MV-4-11 (cell line): ENCODE results near the gene EPB41L1.

ENCODE experiments used
- DNase-seq: peaks from one replicate; lab custom pipeline; 2025; lab: John Stamatoyannopoulos, UW

Gene EPB41L1

DNA sequence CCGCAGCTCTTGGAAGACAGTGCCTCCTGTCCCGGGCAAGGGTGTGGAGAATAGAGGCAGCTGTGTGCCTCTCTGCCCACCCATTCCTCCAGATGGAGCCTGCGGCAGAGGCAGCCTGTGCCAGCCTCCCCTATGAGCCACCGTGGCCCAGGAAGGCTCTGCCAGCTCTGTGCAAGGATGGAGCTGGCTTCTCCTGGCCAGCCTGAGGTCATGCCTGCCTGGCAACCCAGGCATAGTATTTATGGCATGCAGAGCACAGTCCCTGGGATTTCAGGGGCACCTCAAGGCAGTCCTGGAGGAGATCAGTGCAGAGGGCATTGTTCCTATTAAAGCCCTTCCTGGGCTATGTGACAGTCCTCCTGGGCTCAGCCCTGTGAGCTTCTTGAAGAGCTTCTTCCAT, 1.5 kb downstream of the EPB41L1 start:
- no peak for DNase-seq

DNA sequence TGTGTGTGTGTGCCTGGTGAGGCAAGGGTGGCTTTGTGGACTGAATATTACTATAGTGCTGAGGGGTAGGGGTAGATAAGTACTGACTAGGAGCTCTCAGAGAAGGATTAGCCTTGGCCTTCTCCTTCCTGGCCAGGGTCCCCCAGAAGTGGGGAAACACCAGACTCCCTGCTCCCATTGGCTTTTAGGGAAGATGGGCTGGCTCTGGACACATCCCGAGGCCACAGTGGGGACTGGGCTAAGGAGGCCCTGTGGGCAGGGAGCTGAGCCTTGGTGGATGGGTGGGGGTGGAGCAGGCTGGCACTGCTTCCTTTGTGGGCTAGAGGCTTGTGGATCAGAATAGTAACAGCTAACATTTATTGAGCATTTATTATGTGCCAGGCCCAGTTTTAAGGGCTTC, 3.1 kb downstream of the EPB41L1 start:
- DNase-seq, result no peak

DNA sequence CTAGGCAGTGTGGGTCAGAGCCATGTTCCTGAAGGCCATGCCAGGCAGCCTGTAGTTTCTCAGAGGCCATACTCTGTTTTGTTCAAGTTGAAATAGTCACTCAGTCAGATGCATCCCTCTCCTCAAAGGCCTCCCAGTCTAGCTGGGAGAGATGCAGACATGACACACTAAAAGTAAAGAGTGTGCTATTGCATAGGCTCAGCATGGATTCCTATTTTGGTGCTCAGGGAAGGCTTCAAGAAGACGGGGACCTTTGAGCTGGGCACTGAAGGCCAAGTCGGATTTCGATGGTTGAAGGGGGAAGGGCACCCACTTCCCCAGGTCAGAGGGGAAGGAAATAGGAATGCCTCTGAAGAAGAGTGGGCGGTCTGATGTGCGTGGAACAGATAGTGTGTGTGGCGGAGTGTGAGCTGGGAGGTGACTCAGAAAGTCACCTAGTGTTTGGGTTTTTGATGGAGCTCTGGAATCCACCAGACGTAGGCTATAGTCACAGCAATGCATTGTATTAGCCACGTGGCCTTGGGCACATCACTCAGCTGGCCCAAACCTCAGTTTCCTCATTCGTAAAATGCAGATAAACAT, 3.7 kb downstream of the EPB41L1 start:
- no peak for DNase-seq

DNA sequence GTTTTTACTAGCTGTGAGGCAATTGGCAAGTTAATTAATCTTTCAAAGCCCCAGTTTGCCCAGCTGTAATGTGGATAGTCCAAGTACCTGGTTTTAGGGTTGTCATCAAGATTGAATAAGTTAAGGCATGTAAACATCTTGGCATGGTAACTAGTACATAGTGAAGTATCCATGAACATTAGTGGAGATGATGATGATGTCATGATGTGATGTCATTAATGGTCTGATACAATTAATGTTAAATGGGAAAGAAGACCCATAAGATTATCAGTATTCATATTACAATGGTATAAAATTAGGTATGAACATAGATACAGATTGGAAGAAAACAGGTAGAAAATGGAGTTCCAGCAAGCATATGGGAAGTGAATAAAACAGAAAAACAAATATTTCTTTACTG, 5.3 kb downstream of the EPB41L1 start:
- no peak for DNase-seq

DNA sequence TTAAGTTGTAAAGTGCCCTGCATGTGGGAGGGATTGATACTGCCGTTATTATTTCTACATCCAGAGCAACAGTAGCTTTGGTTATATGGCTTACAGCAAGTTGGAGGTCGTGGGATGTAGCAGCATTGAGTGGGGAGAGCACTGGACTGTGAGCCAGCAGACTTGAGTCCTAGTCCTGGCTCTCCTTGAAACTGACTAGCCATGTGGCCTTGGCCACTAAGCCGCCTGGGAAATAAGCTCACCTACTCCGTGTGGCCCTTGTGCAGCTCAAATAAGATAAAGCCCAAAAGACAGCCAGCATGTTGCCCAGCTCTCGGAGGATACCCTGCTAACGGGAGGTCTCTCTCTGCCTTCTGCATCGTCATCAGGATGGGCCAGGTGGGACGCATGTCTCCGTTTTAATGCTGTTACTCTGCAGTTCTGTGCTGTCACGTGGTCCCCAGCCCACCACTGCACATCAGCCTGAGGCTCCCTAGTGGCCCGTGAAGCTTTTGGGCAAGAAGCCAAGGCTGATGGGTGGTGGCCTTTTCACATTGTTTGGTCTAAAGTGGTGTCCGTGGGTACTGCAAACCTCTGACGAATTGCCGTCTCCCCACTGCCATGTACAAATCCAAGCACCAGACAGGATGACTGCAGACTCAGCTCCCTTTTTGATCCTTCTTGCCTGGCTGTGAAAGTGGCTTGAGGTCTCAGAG, 7.9 kb downstream of the EPB41L1 start:
- DNase-seq, result no peak

DNA sequence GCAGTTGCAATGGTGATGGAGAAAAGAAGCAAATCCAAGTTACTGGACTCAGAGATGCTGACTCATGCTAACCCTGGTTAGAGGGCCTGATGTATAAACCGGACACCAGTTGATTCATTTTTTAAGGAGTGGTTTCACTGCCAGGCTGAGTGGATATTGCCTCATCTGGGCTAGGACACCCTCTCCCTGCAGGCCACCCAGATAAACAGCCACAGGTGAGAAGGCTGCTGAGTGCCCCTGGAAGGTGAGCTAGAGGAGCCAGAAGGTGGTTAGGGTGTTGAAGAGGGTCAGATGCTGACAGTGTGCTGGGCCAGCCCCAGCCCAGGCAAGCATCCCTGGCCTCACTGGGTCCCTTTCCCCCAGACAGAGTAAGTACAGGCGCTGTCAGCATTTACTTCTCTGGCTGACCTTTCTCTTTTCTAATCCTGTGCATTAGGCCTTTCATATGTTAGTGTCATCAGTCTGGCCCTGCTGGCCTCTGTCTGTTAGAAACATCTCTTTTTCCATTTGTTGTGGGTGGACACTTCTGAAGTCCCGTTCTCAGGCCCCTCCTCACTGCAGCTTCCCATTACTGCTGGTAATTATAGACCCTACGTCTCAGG, 13.5 kb downstream of the EPB41L1 start:
- peak; percentile 4 for DNase-seq

DNA sequence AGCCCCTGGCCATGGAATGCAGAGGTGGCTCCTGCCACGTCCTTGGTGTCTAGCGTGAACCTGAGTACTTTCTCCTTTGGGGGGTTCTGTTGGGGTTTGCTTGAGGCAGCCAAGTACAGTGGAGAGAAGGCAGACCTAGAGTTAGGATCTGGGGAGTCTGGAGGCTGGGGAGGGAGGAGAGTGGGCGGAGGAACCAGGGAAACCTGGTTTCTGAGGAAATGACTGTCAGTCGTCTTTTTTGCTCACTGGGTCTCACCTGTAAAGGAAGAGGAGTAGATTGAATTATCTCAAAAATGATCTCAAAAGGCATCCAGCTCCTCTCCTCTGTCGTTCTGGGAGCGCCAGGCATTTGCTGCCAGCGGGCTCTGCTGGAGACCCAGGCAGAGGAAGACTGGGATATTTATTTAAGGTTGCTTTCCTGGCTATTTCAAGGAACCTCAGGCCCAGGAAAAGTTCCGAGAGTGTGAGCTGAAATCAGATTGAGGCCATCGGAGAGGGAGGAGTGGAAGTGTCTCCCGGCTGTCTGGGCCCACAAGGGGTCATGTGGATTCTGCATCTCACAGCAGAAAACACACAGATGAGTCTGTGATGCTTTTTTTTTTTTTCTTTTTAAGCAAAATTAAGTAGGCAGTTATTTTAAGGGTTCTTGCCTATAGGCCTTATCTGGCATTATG, 16.1 kb downstream of the EPB41L1 start:
- no peak for DNase-seq

DNA sequence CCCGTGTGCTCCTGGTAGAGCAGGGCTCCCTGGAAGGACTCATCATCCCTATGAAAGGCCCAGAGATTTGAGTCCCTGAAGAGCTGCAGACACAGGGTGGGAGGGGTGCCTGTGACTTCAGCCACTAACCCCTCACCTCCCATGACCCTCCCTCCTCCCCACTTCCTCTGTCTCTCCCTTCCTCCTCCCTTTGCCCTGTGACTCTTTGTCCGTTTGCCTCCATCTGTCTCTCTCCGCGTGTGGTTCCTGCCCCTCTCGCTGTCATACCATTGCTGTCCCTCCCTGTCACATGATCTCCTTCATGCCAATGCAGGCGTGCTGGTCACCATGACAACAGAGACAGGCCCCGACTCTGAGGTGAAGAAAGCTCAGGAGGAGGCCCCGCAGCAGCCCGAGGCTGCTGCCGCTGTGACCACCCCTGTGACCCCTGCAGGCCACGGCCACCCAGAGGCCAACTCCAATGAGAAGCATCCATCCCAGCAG, 19.0 kb downstream of the EPB41L1 start:
- peak; percentile 80 for DNase-seq

DNA sequence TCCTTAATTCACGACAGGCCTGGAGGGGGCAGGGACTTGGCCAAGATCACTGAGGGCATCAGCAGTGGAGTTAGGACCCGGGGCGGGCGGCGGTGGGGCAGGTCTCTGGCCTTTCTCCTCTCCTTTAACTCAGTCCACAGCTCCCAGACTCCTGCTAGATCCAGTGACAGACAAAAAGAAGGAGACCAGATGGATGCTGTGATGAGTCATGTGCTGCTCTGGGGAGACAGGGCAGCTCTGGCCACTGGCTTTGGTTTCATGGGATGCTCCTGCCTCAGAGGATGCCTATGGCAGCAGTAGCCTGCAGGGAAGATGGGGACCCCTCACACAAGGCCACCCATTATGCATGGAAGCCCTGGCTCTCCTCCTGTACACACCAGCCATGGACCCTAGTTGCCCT, 20.5 kb downstream of the EPB41L1 start:
- no peak for DNase-seq

DNA sequence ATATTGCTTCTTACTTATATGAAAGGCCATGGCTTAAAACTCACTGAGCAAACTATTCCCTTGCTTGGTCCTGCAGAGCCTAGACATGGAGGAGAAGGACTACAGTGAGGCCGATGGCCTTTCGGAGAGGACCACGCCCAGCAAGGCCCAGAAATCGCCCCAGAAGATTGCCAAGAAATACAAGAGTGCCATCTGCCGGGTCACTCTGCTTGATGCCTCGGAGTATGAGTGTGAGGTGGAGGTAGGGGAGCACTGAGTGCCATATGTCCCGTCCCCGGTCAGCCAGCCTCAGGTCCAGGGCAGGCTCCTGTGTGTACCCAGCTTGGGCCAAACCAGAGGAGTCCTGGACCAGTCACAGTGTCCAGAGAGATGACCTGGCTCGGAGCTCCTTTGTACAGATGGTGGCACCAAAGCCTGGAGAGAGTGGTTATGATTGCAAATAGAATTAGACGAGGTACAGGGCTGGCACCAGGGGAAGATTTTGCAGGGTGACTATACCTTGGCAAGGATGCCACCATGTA, 21.0 kb downstream of the EPB41L1 start:
- no peak for DNase-seq

DNA sequence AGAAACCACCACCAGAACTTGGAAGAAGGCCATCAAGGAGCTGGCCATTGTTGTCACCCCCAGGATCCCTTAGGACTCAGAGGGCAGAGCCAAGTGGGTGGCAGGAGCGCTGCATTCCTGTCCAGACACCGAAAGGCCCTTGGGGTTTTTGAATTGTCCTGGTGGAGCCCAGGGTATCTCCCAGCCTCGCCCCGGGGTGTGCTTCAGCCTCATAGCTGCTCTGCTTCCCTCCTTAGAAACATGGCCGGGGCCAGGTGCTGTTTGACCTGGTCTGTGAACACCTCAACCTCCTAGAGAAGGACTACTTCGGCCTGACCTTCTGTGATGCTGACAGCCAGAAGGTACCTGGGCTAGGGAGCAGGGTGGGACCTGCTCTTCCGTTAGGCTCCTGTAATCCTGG, 23.2 kb downstream of the EPB41L1 start:
- DNase-seq, result no peak

DNA sequence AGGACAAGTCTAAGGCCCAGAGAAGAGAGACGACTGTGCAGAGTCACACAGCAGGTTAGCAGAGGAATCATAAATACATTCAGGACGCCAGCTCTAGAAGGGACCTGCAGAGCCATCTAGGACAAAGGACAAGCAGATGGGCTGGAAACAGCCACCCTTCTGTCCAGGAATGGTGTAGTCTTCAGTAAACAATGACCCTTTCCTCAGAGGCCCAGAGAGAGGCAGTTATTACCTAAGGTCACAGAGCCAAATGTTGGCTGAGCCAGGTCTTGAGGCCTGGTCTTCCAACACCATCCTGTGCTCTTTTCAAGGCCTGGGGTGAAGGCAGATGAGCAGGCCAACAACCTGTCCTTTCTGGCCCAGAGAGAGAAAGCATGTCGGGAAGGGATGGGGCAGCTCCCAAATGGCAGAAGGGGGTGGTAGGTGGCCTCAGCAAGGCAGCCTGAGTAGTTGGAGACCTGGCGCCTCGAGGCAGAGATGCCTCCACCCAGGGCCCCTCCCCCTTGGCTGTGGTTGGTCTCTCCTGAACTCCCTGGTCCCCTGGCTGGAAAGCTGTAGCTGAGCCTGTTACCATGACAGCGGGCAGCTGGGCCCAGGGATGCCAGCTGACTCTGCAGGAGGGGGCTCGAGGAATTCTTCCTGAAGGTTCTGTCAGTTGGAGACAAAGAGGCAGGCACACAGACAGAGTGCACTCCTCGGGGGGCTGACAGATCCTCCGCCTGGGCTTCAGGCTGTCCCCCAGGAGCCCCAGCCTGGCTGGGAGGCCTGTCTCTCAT, 24.8 kb downstream of the EPB41L1 start:
- no peak for DNase-seq

DNA sequence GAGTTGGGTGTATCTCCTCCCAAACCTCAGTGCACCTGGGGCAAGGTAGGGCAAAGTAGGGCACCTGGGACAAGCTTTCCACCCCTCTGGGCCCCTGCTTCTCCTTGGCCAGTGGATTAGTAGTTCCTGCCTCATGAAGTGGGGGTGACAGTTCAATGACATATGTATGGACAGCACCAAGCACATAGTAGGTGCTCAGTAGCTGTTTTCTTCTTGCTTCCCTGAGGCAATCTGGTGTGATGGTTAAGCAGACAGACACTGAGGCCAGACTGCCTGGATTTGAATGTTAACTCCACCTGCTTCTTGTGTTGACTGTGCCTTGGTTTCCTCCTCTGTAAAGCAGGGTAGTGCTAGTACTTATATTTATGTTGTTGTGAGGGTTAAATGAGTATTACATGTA, 25.8 kb downstream of the EPB41L1 start:
- DNase-seq, result no peak

DNA sequence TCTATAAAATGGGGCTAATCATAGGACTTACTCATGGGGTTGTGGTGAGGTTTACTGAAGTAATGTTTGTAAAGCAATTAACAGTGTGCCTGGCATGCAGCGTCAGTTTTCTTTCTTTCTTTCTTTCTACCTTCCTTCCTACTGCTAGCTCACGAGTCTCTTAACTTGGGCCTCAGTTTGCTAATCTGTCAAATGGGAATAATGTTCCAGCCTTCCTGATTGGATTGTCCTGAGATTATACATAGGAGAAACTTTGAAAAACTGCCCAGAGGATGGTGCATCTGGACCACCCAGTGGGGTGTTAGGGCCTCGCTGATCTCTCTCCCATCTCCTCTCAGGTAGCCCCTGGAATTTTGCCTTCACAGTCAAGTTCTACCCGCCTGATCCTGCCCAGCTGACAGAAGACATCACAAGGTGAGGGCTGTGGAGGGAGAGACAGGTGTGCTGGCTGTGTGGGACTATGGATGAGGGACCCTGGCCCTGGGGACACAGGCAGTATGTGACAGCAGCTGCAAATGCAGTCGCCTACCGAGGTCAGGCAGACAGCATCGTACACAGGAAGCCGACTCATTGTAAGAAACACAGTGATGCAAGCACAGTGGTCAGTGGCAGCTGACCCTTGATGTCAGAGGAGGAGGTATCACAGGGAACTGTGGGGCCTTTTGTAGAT, 27.5 kb downstream of the EPB41L1 start:
- peak; percentile 60 for DNase-seq

DNA sequence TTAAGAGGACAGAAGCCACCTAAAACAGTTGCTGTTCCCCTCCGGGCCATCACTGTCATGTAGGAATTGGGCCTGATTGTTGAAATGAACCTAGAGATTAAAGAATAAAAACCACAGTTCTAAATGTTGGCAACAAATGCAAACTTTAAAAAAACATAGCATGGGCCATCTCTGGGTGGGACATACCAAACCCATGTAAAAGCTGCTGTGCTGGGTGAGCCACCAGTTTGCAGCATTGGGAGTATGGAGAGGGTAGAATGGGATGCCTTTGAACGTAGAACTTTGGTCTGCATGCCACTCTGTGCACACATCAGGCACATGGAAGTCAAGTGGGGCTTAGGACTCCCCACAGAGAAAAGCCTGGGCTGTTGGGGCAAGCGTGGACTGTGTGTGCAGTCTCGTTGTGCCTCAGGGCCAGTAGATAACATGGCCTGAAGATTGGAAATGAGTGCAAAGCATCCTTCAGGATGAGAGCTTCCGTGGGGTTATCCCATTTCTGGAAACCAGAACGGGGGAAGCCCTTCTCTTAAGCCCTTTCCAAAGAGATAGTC, 28.1 kb downstream of the EPB41L1 start:
- DNase-seq, result no peak

DNA sequence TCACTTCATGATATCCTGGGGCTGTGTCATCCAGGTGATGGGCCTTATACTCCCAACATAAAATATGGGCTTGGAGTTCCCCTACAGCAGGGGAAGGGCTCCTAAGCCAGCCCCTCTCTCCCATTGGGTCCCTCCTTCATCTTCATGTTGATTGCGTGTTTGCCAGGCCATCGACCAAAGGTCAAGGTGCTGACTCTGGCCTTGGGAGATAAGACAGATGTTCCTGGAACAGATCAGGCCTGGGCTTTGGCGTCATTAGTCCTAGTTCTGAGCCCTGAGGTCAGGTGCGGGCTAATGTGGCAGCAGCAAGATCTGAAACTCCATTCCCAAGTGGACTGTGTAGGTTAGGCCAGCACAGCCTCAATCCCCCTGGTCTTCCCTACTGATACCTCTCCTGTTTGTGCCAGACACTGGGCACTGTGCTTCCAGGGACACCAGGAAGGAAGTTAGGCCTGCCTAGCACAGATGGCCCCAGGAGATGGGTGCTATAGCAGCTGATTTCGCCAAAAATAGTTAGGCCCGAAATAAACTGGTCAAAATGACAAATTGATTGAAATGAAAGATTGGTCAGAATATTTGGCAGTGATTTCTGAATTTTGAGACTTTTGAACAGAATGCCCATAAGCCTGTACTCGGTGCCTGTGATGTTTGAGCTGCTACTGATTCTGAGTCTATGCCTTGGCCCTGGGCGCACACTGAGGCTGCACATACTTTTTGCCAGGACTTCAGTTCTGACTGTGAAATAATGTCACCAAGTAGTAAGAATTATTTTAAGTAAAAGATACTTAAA, 28.8 kb downstream of the EPB41L1 start:
- DNase-seq, result no peak

DNA sequence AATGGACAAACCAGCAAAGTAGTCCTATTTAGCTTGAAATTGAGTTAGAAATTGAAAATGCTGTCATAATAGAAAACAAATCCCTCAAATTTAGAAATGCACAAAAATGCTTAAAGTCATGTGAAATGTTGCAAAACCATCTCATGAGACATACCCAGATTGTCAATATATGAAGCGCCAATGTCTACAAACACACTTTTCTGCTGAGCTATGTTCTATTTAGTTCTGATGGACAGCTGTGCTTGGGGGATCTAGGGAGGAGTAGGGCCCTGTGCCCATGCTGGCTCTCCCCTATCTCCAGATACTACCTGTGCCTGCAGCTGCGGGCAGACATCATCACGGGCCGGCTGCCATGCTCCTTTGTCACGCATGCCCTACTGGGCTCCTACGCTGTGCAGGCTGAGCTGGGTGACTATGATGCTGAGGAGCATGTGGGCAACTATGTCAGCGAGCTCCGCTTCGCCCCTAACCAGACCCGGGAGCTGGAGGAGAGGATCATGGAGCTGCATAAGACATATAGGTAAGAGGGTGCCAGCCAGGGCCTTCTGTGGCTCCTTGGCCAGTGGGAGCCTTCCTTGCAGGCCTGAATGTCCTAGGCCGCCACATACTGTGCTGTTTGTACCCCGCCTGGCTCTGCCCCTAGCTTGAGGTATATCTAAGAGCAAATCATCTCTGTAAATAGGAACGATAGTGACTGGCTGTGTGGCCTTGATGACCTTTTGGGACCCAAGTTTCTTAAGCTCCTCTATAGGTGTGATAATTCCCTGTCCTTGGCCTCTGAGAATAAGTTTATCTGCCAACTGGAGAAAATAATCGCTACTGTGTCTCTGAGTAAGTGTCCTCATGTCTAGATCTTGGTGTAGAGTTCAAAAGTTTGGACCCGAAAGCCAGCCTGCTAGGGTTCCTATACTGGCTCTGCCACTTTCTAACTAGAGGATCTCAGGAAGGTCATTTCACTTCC, 30.6 kb downstream of the EPB41L1 start:
- DNase-seq, result no peak

DNA sequence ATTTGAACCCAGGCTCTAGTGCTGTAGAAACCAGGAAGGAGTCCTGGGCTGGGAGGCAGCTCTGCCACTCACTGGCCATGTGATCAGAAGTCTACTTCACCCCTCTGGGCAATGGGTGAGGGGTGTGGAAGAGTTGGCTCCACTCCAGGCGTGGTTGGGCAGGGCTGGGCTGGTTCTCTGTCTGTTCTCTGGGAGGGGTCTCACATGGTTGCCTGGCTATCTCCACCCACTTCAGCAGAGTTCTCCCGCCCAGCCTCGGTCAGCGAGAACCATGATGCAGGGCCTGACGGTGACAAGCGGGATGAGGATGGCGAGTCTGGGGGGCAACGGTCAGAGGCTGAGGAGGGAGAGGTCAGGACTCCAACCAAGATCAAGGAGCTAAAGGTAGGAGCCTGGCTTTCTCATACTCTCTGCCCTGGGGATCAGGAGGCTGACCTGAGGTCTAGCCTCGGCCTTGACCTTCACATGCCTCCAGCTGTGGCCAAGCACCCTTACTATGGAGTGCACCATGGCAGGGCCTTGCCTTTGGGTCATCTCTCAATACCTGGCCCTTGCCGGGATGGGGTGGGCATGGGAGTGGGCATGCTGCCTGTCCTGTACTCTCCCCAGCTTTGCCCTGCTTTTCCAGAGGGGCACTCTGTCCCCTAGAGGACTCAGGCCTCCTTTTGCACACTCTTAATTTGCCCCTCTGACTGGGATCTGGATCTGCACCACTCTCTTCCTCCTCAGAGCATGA, 39.6 kb downstream of the EPB41L1 start:
- no peak for DNase-seq
